GM12801 (cell line): Measurements from ENCODE around the gene SERTAD2.

Experiments used
- CTCF ChIP-seq: IDR thresholded peaks from one replicate; pipeline ENCODE4 v1.5.1; 2011; ENCODE audit warnings: control low read depth; ENCODE audit not compliant: insufficient read length; ENCODE audit errors: extremely low read depth

SERTAD2 gene

GRCh38 chr2:64615844-64616536, 37.7 kb downstream of the SERTAD2 start:
- TF ChIP-seq CTCF: no peak

GRCh38 chr2:64615192-64615763, 38.4 kb downstream of the SERTAD2 start:
- no peak for TF ChIP-seq CTCF

- no peak for TF ChIP-seq CTCF
Measured at GRCh38 chr2:64613276-64613675, 40.4 kb downstream of the SERTAD2 start.

- TF ChIP-seq CTCF: no peak
Measured at GRCh38 chr2:64612575-64613195, 41.0 kb downstream of the SERTAD2 start.

- TF ChIP-seq CTCF: no peak
Measured at GRCh38 chr2:64610316-64610855, 43.3 kb downstream of the SERTAD2 start.

GRCh38 chr2:64609942-64610281, 43.8 kb downstream of the SERTAD2 start:
- no peak for TF ChIP-seq CTCF

GRCh38 chr2:64609227-64609941, 44.3 kb downstream of the SERTAD2 start:
- no peak for TF ChIP-seq CTCF
